HG03280 (cell line): ENCODE data around the gene UNC5C.

Source experiments
- ATAC-seq: cut with Tn5 transposase; IDR thresholded peaks from one replicate; pipeline ENCODE4 v1.9.1; 2021; ENCODE audit warnings: mild to moderate bottlenecking, moderate library complexity; ENCODE audit not compliant: unreplicated experiment

Gene UNC5C

GRCh38 chr4:95548738-95549245, at the start of gene UNC5C:
TSS of gene UNC5C (minus strand) at chr4:95548973.
- no peak for ATAC-seq

GRCh38 chr4:95596676-95597075, 47.9 kb upstream of the UNC5C start:
- no peak for ATAC-seq

GRCh38 chr4:95594629-95595028, 45.9 kb upstream of the UNC5C start:
- no peak for ATAC-seq

GRCh38 chr4:95594013-95594412, 45.2 kb upstream of the UNC5C start:
- no peak for ATAC-seq

GRCh38 chr4:95591278-95591677, 42.5 kb upstream of the UNC5C start:
- ATAC-seq, result no peak

GRCh38 chr4:95590615-95591014, 41.8 kb upstream of the UNC5C start:
- ATAC-seq, result no peak

GRCh38 chr4:95585016-95585695, 36.4 kb upstream of the UNC5C start:
- no peak for ATAC-seq

GRCh38 chr4:95580226-95580625, 31.5 kb upstream of the UNC5C start:
- ATAC-seq, result no peak

- no peak for ATAC-seq
Observed at GRCh38 chr4:95572304-95572991, 23.7 kb upstream of the UNC5C start.

- no peak for ATAC-seq
Observed at GRCh38 chr4:95571577-95571976, 22.8 kb upstream of the UNC5C start.

GRCh38 chr4:95563638-95564337, 15.0 kb upstream of the UNC5C start:
- ATAC-seq, result no peak

GRCh38 chr4:95560774-95561173, 12.0 kb upstream of the UNC5C start:
- ATAC-seq, result no peak

- no peak for ATAC-seq
Observed at GRCh38 chr4:95556207-95556859, 7.6 kb upstream of the UNC5C start.

- no peak for ATAC-seq
Observed at GRCh38 chr4:95552942-95553550, 4.3 kb upstream of the UNC5C start.

GRCh38 chr4:95551653-95552052, 2.9 kb upstream of the UNC5C start:
- no peak for ATAC-seq

- no peak for ATAC-seq
Observed at GRCh38 chr4:95550115-95550987, 1.6 kb upstream of the UNC5C start.

- peak; percentile 95 for ATAC-seq
Observed at GRCh38 chr4:95549246-95550114, 707 bp upstream of the UNC5C start.

GRCh38 chr4:95547715-95548471, 880 bp downstream of the UNC5C start:
- ATAC-seq, result no peak
